ENCODE results near the gene SYT12.

GRCh38 chr11:67032830-67033551, 10.1 kb downstream of the SYT12 start:
- no peak for TF ChIP-seq CTCF (IDR thresholded peaks at IDR 0.05; ENCODE audit: poor library complexity, severe bottlenecking)
- TF ChIP-seq REST (IDR thresholded peaks at IDR 0.05; ENCODE audit: borderline replicate concordance): no peak
- no peak for TF ChIP-seq EP300 (conservative IDR thresholded peaks at IDR 0.05; ENCODE audit: poor library complexity, severe bottlenecking)
- TF ChIP-seq EZH2 (IDR thresholded peaks at IDR 0.05; ENCODE audit: borderline replicate concordance, insufficient read depth, low read length, poor library complexity, severe bottlenecking): no peak
- no peak for TF ChIP-seq POLR2AphosphoS5 (IDR thresholded peaks at IDR 0.05)
- TF ChIP-seq TAF1 (IDR thresholded peaks at IDR 0.05; ENCODE audit: low read depth): no peak

Measured in neural cell (in vitro differentiated cells).